OCI-LY3 (cell line): ENCODE data around the gene LOXHD1.

Experiments used
- H2AFZ ChIP-seq: fragments of 200-600, 300-600 bp; shearing (Covaris generic); 2 replicates; pipeline ENCODE4 v1.6.0; 2014; ENCODE audit warnings: antibody characterized with exemption, low read depth, low read length
- H3K27ac ChIP-seq: fragments of 200-600, 300-600 bp; sonication (generic); 2 replicates; pipeline ENCODE4 v1.5.1; 2014; ENCODE audit warnings: mild to moderate bottlenecking, low read length, moderate library complexity, mixed read lengths
- H3K27me3 ChIP-seq: fragments of 200-600, 300-600 bp; sonication (generic); 2 replicates; pipeline ENCODE4 v1.6.1; 2014; ENCODE audit warnings: low read depth, low read length, mixed read lengths
- H3K36me3 ChIP-seq: fragments of 200-600, 300-600 bp; sonication (generic); replicated peaks from 2 replicates; pipeline ENCODE3; 2014; ENCODE audit warnings: low read depth, low read length, mixed read lengths
- H3K4me1 ChIP-seq: fragments of 300-600, 200-600 bp; sonication (generic); 2 replicates; pipeline ENCODE4 v1.6.1; 2014; ENCODE audit warnings: low read length, mixed read lengths
- H3K4me2 ChIP-seq: fragments of 200-600, 300-600 bp; sonication (generic); 2 replicates; pipeline ENCODE4 v1.6.1; 2014; ENCODE audit warnings: low read length, mixed read lengths
- H3K4me3 ChIP-seq: fragments of 300-600, 200-600 bp; sonication (generic); 2 replicates; pipeline ENCODE4 v1.5.1; 2014; ENCODE audit warnings: antibody characterized with exemption, mild to moderate bottlenecking, low read length, moderate library complexity
- H3K79me2 ChIP-seq: fragments of 300-600, 200-600 bp; shearing (Covaris generic); 2 replicates; pipeline ENCODE4 v1.6.1; 2014; ENCODE audit warnings: mild to moderate bottlenecking, low read length, mixed read lengths
- H3K9ac ChIP-seq: fragments of 300-600, 200-600 bp; shearing (Covaris generic); 2 replicates; pipeline ENCODE4 v1.6.0; 2014; ENCODE audit warnings: mild to moderate bottlenecking, low read length, moderate library complexity
- H3K9me3 ChIP-seq: fragments of 200-600, 300-600 bp; shearing (Covaris generic); 2 replicates; pipeline ENCODE4 v1.6.1; 2014; ENCODE audit warnings: low read length, mixed read lengths; ENCODE audit not compliant: insufficient read depth
- H4K20me1 ChIP-seq: fragments of 200-600, 300-600 bp; sonication (generic); 2 replicates; pipeline ENCODE4 v1.6.1; 2016; ENCODE audit warnings: low read length, mixed read lengths; ENCODE audit not compliant: insufficient read depth
- CTCF ChIP-seq: fragments of 200-600, 300-600 bp; sonication (generic); IDR thresholded peaks from 2 replicates; pipeline ENCODE4 v1.5.1; 2014; ENCODE audit warnings: antibody characterized with exemption, low read length, low read depth
- EZH2phosphoT487 ChIP-seq: fragments of 200-600 bp; shearing (Covaris generic); IDR thresholded peaks from 2 replicates; pipeline ENCODE4 v1.6.1; 2018; ENCODE audit warnings: antibody characterized with exemption, mixed run types, low read depth

The LOXHD1 gene

GRCh38 chr18:46434629-46435028 is 222.4 kb downstream of the LOXHD1 start:
- Histone ChIP-seq H4K20me1 (no peaks in the 10 kb centered on the region), H2AFZ (no peak overlapping the region), H3K4me2 (no peak overlapping the region), H3K9me3 (no peaks in the 10 kb centered on the region), H3K27ac (no peak overlapping the region), H3K4me1 (peaks cover 11% of the 10 kb centered on the region), H3K4me3 (no peak overlapping the region), H3K9ac (no peak overlapping the region), H3K36me3 (no peaks in the 10 kb centered on the region), H3K79me2 (no peaks in the 10 kb centered on the region), H3K27me3 (0 out of 2 replicates have a peak, but pooled peaks cover 5% of the 10 kb centered on the region)
- TF ChIP-seq EZH2phosphoT487 = no peak
- TF ChIP-seq CTCF = no peak

DNA sequence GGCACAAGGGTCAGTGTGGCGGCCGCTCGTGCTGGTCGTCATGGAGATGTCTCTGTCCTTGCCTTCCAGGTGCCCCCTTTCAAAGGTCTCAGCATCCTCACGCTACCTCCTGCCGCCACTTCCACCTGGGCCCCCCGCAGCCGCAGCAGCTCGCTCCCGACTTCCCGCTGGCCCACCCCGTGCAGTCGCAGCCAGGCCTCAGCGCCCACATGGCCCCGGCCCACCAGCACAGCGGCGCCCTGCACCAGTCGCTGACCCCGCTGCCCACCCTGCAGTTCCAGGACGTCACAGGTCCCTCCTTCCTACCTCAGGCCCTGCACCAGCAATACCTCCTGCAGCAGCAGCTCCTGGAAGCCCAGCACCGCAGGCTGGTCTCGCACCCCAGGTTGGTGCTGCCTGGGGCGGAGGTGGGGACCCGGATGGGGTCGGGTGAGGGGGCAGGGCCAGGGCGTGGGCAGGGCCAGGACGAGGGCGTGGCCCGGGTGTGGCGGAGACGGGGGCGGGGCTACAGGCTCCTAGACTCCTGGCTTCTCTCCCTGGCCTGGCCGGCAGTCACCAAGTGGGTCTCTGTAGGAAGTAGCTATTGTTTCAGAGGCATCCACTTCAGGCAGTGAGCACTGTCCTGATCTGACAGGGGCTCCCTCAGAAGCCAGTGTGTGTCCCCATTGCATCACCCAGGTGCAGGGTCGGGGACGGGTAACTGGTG is 223.7 kb downstream of the LOXHD1 start:
- TF ChIP-seq EZH2phosphoT487 (no peak), CTCF (no peak)
- no peak overlapping the region for H3K9ac ChIP-seq
- no peaks in the 10 kb centered on the region for H3K9me3 ChIP-seq
- H3K4me1 ChIP-seq = peaks cover 11% of the 10 kb centered on the region
- H3K27me3 ChIP-seq = 0 out of 2 replicates have a peak, but pooled peaks cover 5% of the 10 kb centered on the region
- no peak overlapping the region for H2AFZ ChIP-seq
- no peaks in the 10 kb centered on the region for H4K20me1 ChIP-seq
- H3K4me2 ChIP-seq = no peak overlapping the region
- no peak overlapping the region for H3K27ac ChIP-seq
- H3K79me2 ChIP-seq = no peaks in the 10 kb centered on the region
- H3K4me3 ChIP-seq = no peak overlapping the region
- no peaks in the 10 kb centered on the region for H3K36me3 ChIP-seq

DNA sequence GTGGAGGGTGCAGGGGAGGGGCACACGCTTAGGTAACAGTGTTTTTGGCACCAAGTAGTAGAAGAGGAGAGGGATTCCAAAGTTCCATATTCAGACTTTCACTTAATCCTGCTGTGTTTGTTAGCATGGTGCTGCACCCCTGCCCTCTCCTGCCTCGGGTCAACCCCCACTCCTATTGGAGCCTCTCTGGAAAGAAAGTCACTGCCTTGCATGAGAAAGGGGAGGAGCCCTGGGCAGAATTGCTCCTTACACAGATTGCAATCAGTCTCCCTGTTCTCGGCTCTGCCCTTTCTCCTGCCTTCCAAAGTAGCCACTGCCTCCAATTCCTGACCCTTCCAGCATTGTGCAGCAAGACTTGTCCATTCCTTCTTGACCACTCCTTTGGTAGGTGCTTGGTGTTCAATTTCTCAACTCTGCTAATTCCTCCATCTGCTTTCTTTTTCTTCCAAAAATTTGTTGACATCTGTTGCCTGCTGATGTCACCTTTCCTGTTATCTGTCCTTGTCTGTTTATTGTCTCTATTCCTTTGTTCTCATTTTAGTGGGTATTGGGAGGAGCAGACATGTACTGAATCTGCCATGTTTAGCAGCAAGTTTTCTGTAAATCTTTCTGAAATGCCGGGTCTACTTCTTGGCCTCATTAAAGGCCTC is 225.4 kb downstream of the LOXHD1 start:
- no peak overlapping the region for H3K4me2 ChIP-seq

More for the DNA sequence above, 225.4 kb downstream of the LOXHD1 start:
- TF ChIP-seq EZH2phosphoT487 (no peak), CTCF (no peak)
- Histone ChIP-seq H2AFZ (no peak overlapping the region), H3K9ac (no peak overlapping the region), H3K79me2 (no peaks in the 10 kb centered on the region), H3K4me3 (no peak overlapping the region), H3K9me3 (no peaks in the 10 kb centered on the region), H3K27ac (no peak overlapping the region), H4K20me1 (no peaks in the 10 kb centered on the region), H3K36me3 (no peaks in the 10 kb centered on the region), H3K27me3 (0 out of 2 replicates have a peak, but pooled peaks cover 5% of the 10 kb centered on the region), H3K4me1 (peaks cover 20% of the 10 kb centered on the region)
